ENCODE results near the gene MAVS.

MAVS gene

GRCh38 chr20:3910853-3911252 lies 64.2 kb downstream of the MAVS start:
- DNase-seq (ENCODE audit: low read depth in 2 of 2), result no peak

GRCh38 chr20:3911956-3912355 lies 65.3 kb downstream of the MAVS start:
- DNase-seq (ENCODE audit: low read depth in 2 of 2), result no peak

- DNase-seq (ENCODE audit: low read depth in 2 of 2), result no peak
These were observed 67.8 kb downstream of the MAVS start for GRCh38 chr20:3914446-3914845.

GRCh38 chr20:3915691-3916090 lies 69.1 kb downstream of the MAVS start:
- DNase-seq (ENCODE audit: low read depth in 2 of 2), result no peak

GRCh38 chr20:3916364-3916763 lies 69.7 kb downstream of the MAVS start:
- DNase-seq (ENCODE audit: low read depth in 2 of 2), result no peak

GRCh38 chr20:3919352-3919751 lies 72.7 kb downstream of the MAVS start:
- DNase-seq (ENCODE audit: low read depth in 2 of 2), result peak in 1 of 2 experiments; percentile 17

GRCh38 chr20:3922223-3922982 lies 75.8 kb downstream of the MAVS start:
- DNase-seq (ENCODE audit: low read depth in 2 of 2), result no peak

GRCh38 chr20:3922983-3923339 lies 76.3 kb downstream of the MAVS start:
- no peak for DNase-seq (ENCODE audit: low read depth in 2 of 2)

GRCh38 chr20:3923818-3924217 lies 77.2 kb downstream of the MAVS start:
- DNase-seq (ENCODE audit: low read depth in 2 of 2), result no peak

GRCh38 chr20:3924304-3925112 lies 77.9 kb downstream of the MAVS start:
- DNase-seq (ENCODE audit: low read depth in 2 of 2), result no peak

- no peak for DNase-seq (ENCODE audit: low read depth in 2 of 2)
These were observed 78.6 kb downstream of the MAVS start for GRCh38 chr20:3925113-3925695.
